ENCODE measurements around the gene PDZD7. TPM values are rescaled to one million over a fixed set of nuclear protein-coding genes. Genes with fewer than 3 reads are reported as not detected.

PDZD7 gene
- polyA plus RNA-seq, 1 donor from 2014 or later = 1.5 TPM

Small RNA genes within 50 kb of the gene (small RNA-seq; reads per million reads assigned to genes)
- gene MIR608 = 0 reads per million in 3 experiments

Other genes starting within 250 kb of the PDZD7 start
- gene SLF2, start 118.2 kb downstream of the PDZD7 start, polyA plus RNA-seq = 40.4 and 43.0 TPM in 2 replicates
- 1.7 TPM in 2 replicates for gene SEMA4G, start 61.6 kb downstream of the PDZD7 start, polyA plus RNA-seq
- gene MRPL43, start 43.6 kb downstream of the PDZD7 start, polyA plus RNA-seq = 121 and 122 TPM in 2 replicates
- gene TWNK, start 43.6 kb downstream of the PDZD7 start, polyA plus RNA-seq = 4.2 and 4.8 TPM in 2 replicates
- gene LZTS2, start 31.3 kb downstream of the PDZD7 start, polyA plus RNA-seq = 40.1 and 58.4 TPM in 2 replicates
- gene SFXN3, start 105 bp upstream of the PDZD7 start, polyA plus RNA-seq = 52.1 and 56.5 TPM in 2 replicates
- 1.2 and 1.6 TPM in 2 replicates for gene KAZALD1, start 30.9 kb upstream of the PDZD7 start, polyA plus RNA-seq
- not detected in 2 replicates for gene TLX1, start 100.2 kb upstream of the PDZD7 start, polyA plus RNA-seq
- 0.08 TPM in 1 of 2 replicates, not detected in the other for gene LBX1, start 198.3 kb upstream of the PDZD7 start, polyA plus RNA-seq

Data from neural cell (in vitro differentiated cells).